GM12892 (cell line): Measurements from ENCODE around the gene KIF1C.
"Not testable (repeated sequence)": the region's sequence is repeated elsewhere in the genome, so short reads cannot be mapped to it uniquely, and the experiment has no call there.

Experiments
- DNase-seq: peaks from one replicate; pipeline ENCODE4 v3.0.0; 2011; ENCODE audit not compliant: insufficient read length
- FAIRE-seq: peaks from 2 replicates; lab custom pipeline; 2011; peaks lifted over from hg19 to GRCh38; lab: Jason Lieb, UNC
- POLR2A ChIP-seq: IDR thresholded peaks from 2 replicates; pipeline ENCODE4 v1.6.1; 2011; ENCODE audit warnings: low read depth, low read length, control low read depth
- POLR2AphosphoS5 ChIP-seq: IDR thresholded peaks from 2 replicates; pipeline ENCODE4 v1.6.1; 2011; ENCODE audit warnings: low read depth, low read length, control low read depth
- TAF1 ChIP-seq: IDR thresholded peaks from 2 replicates; pipeline ENCODE4 v1.6.1; 2011; ENCODE audit warnings: low read depth, mild to moderate bottlenecking, control low read depth, low read length, borderline replicate concordance

Gene KIF1C

GRCh38 chr17:5068236-5068635 is 70.5 kb downstream of the KIF1C start:
- FAIRE-seq, result no peak
- no peak for DNase-seq

DNA sequence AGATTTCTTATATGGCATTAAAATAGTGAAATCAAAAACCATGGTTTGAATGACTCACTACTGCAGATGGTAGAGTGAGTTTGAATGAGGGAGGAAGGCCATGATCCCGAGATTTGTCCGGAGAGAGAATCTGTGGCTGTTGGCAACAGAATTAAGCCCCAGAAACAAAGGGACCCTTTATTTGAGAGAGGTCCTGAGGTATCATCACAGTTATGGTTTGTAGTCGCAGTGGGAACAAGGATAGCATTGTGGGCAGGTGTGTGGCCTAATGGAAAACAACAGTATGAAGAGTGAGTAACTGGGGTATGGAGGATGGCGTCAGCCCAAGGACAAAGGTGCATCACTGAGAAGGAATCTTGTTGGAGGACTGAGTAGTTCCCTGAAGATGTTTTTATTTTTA is 72.0 kb downstream of the KIF1C start:
- no peak for DNase-seq
- TF ChIP-seq POLR2A, result no peak
- no peak for TF ChIP-seq TAF1
- no peak for TF ChIP-seq POLR2AphosphoS5
- FAIRE-seq, result no peak

More at GRCh38 chr17:5068236-5068635, 70.5 kb downstream of the KIF1C start:
- no peak for TF ChIP-seq POLR2A
- no peak for TF ChIP-seq POLR2AphosphoS5
- no peak for TF ChIP-seq TAF1

GRCh38 chr17:5075472-5075871 is 77.7 kb downstream of the KIF1C start:
- not testable (repeated sequence) for FAIRE-seq

GRCh38 chr17:5077275-5077674 is 79.5 kb downstream of the KIF1C start:
- FAIRE-seq, DNase-seq: not testable (repeated sequence)

More at GRCh38 chr17:5075472-5075871, 77.7 kb downstream of the KIF1C start:
- DNase-seq, result not testable (repeated sequence)

DNA sequence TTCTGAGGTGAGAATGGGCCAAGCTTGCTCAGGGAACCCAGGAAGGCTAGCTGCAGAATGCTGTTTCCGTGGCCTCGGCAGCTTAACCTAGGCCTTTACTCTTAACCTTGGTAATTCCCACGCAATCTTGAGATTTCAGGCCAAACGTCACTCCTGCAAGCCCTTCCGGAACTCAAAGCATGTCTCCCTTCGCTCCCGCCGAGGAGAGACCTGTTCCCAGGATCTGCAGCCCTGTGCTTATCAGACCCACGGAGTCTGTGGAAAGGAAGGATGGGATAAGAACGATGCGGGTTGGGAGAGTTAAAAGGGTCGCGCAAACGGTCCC is 80.0 kb downstream of the KIF1C start:
- DNase-seq (no peak), FAIRE-seq (no peak)
- TF ChIP-seq POLR2AphosphoS5 (no peak), POLR2A (no peak), TAF1 (no peak)
